ENCODE data around the gene MAF.

Gene MAF

DNA sequence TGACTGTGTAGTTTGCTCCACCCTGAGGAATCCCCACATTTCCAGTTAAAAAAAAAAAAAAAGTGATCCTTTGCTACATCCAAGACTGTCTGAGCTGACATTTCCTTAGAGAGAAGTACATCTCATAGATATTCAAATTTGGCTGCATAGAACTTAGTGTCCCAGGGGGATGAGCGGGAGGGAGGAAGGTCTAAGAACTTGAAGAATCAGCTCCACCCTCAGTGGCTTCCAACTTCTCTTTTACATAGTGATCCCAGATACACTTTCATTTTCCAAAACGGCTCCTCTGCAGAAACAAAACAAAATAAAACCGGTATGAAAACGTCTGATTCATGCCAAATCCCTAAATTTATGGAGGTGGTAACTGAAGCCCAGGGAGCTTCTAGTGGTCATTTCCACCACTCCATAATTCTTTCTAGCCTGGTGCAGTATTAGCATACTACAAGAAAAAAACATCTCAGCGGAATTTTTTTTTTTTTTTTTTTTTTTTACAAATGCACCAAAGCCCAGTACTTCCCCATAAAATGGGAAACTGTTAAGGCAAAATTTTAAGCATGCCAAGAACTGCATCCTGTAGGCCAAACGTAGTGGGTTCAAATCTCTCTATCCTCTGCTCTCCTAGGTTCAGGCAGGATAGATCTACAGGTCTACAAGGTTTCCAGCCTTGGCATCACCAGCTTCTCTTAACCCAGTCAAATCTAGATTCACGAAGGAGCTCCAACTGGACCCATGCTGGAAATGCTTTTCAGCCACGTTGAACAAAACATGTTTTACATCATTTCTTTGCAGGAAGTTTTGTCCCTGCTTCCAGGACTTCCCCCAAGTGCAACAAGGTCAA, 29.3 kb downstream of the MAF start:
- no peak for TF ChIP-seq JUND (IDR thresholded peaks at IDR 0.05; ENCODE audit: low read depth)
- DNase-seq (ENCODE audit: low read depth in 1 of 2, low spot score in 1 of 2), result no peak
- in situ Hi-C loops (cut with HindIII; ENCODE audit: low pct_unique_long_range_greater_than_20kb, low sequenced_read_pairs), result no loop called here

DNA sequence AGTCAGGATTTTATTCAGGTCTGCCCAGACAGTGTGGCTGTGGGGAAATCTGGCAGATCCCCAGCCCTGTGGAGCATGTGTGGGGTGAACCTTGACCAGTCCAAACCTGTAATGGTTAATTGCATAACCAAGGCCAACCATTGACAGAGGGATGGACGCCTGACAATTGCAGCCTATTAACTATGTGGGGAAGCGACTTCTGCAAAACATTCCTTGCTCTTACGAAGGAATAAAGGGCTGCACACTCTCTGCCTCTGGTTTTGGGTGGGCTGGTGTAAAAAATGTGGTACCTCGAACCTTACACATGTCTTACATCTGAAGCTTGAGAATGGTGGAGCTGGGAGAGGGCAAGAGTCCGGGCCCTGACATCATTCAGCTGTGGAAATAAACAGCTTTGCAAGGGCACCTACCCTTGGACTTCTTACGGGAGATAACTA, 35.8 kb downstream of the MAF start:
- TF ChIP-seq JUND (IDR thresholded peaks at IDR 0.05; ENCODE audit: low read depth), result no peak
- no peak for DNase-seq (ENCODE audit: low read depth in 1 of 2, low spot score in 1 of 2)
- in situ Hi-C loops (cut with HindIII; ENCODE audit: low pct_unique_long_range_greater_than_20kb, low sequenced_read_pairs), result no loop called here

DNA sequence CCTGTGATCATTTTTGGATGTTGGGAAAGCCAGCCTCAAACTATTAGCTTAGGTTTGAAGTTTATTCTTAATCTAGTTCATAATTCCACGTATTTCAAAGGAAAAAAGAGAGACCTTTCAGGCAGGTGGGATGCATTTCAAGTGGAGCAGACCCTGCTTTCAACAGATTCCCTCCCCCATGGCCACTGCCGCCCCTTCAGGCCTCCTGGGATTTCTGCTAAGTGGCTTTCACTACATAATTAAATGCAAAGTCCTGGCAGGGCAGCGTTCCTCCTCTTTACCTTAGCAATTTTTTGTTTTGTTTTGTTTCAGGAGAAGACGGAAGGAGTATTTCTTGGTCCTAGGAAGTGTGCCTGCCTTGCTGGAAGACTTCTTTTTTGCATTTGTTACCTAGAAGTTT, 36.6 kb downstream of the MAF start:
- no peak for TF ChIP-seq JUND (IDR thresholded peaks at IDR 0.05; ENCODE audit: low read depth)
- in situ Hi-C loops (cut with HindIII; ENCODE audit: low pct_unique_long_range_greater_than_20kb, low sequenced_read_pairs), result no loop called here
- DNase-seq (ENCODE audit: low read depth in 1 of 2, low spot score in 1 of 2), result no peak

DNA sequence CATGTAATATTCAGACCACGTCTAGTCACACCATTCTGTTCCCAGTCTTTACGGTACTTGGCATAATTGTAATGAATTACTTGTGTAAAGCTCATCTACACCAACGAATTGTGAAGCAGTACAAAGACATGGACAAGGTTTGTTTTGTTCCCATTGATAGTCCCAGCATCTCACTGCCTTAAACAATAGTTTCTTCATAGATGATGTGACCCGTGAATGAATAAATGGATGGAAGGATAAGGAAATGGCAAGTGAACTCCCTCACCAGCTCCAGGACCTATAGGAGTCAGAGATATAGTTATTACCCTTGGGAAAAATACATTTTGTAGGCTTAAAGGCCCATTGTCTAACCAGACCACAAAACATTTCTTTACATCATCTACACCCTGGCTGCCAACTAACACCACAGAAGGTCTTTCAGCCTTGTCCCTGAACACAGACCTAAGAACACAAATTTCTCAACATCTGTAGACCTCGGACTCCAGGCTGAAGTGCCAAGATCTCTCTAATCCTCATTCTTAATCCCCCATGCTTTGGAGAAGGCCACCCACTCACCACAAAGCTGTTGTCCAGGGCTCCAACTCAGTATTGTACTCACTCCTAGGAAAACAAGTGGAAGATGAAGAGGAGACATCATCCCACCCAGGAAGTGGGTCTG, 38.2 kb downstream of the MAF start:
- no peak for TF ChIP-seq JUND (IDR thresholded peaks at IDR 0.05; ENCODE audit: low read depth)
- in situ Hi-C loops (cut with HindIII; ENCODE audit: low pct_unique_long_range_greater_than_20kb, low sequenced_read_pairs), result no loop called here
- DNase-seq (ENCODE audit: low read depth in 1 of 2, low spot score in 1 of 2), result no peak

DNA sequence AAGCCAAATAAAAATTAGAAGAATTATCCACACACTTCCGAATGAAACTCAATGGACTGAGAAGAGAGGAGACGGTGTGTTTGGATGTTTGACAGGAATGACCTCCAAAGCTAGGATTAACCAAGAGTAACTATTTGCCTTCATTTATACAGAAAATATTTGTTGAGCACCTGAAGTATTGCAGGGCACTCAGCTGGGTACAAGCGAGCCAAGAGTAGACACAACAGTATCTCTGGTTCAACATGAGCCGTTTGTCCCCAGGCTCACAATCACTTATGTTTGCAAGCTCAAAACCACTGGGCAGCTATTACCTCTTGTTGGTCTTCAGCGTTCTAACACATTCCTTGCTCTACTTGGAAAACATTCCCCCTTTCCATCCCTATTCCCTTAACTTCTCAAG, 38.8 kb downstream of the MAF start:
- TF ChIP-seq JUND (IDR thresholded peaks at IDR 0.05; ENCODE audit: low read depth), result no peak
- in situ Hi-C loops (cut with HindIII; ENCODE audit: low pct_unique_long_range_greater_than_20kb, low sequenced_read_pairs), result no loop called here
- DNase-seq (ENCODE audit: low read depth in 1 of 2, low spot score in 1 of 2), result no peak

DNA sequence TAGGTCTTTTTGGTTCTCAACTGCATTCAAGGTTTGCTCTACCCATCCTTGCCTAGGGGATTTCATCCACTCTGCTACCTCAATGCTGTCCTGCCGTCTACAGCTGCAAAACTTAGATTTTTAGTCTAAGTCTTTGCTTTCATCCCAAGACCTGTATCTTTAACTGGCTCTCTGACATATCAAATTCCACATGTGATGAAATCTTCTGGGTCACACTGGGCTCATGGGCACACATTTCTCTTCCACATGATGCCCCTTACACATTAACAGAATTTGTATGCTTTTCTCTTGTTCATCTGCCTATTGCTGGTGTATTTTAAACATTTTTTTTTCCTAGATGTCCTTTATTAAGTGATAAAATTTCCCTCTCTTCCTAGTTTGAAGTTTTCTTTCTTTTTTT, 39.6 kb downstream of the MAF start:
- in situ Hi-C loops (cut with HindIII; ENCODE audit: low pct_unique_long_range_greater_than_20kb, low sequenced_read_pairs), result no loop called here
- TF ChIP-seq JUND (IDR thresholded peaks at IDR 0.05; ENCODE audit: low read depth), result no peak
- DNase-seq (ENCODE audit: low read depth in 1 of 2, low spot score in 1 of 2), result no peak

DNA sequence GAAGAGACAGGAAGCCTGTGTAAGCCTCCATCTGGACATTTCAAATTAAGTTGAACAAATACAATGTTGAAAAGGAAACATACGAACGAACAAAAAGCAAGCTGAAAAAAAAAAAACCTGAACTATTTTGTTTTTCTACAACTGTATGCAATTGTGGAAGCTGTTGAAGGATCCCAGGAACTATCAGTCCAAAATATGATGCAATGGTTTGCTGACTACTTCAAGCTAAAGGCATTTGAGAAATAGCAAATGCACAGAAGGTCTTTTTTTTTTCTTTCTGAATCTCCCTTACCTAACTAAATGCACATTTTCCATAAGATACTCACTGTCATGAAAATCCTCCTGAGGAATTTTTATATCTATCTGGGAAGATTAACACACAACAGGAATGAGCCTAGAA, 40.2 kb downstream of the MAF start:
- no peak for DNase-seq (ENCODE audit: low read depth in 1 of 2, low spot score in 1 of 2)
- in situ Hi-C loops (cut with HindIII; ENCODE audit: low pct_unique_long_range_greater_than_20kb, low sequenced_read_pairs), result no loop called here
- TF ChIP-seq JUND (IDR thresholded peaks at IDR 0.05; ENCODE audit: low read depth), result no peak

DNA sequence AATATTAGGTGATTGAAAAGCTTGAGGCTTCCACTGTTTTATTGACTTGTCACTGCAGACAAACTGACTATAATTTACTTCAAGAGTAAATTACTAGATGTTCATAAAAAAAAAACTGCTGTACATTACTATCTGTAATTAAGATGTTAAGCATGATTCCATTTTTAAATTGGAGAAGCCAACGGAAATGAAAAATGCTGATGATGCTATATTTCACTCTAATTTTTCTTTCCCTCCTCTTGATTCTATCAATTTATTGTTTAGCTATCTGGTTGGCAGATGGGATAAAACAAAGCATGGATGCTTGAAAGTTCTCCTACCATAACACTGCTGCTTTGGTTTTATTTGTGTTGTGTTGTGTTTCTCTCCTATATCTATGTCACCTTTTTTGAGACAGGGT, 41.0 kb downstream of the MAF start:
- in situ Hi-C loops (cut with HindIII; ENCODE audit: low pct_unique_long_range_greater_than_20kb, low sequenced_read_pairs), result no loop called here
- DNase-seq (ENCODE audit: low read depth in 1 of 2, low spot score in 1 of 2), result no peak
- TF ChIP-seq JUND (IDR thresholded peaks at IDR 0.05; ENCODE audit: low read depth), result no peak

DNA sequence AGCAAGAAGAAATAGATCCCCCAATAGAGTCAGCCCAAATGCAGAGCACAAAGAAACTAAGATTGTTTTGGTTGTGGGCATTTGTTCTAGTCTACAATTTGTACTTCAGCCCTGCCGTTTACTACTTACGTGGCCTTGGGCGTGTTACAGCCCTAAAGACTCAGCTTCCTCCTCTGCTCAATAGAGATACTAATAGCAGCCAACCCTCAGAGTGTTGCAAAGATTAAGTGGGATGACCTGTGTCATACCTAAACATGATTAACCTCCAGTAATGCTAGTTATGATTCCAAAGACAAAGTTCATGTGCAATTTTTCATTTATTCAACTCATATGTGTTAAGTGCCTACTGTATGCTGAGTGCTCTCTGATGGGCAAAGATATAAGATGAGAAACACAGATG, 43.1 kb downstream of the MAF start:
- TF ChIP-seq JUND (IDR thresholded peaks at IDR 0.05; ENCODE audit: low read depth), result no peak
- DNase-seq (ENCODE audit: low read depth in 1 of 2, low spot score in 1 of 2), result no peak
- in situ Hi-C loops (cut with HindIII; ENCODE audit: low pct_unique_long_range_greater_than_20kb, low sequenced_read_pairs), result no loop called here

DNA sequence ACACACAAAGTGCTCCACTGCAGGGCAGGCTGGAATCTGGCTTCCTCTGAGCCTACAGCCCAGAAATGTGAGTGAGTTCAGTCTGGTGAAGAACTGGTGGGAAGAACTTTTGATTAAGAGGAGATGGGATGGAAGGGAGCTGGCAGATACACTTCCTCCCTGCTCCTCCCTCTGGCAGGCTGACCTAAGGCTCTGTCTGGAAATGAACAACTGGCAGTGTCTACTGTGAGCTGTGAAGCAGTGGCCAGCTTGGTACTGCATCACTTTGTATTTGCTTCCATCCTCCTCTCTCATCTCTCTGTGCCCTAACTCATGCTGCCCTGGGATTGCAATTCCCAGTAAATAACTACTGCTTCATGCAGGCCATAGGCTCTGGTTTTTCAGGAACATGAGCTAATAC, 45.6 kb downstream of the MAF start:
- no peak for DNase-seq (ENCODE audit: low read depth in 1 of 2, low spot score in 1 of 2)
- in situ Hi-C loops (cut with HindIII; ENCODE audit: low pct_unique_long_range_greater_than_20kb, low sequenced_read_pairs), result no loop called here
- no peak for TF ChIP-seq JUND (IDR thresholded peaks at IDR 0.05; ENCODE audit: low read depth)

DNA sequence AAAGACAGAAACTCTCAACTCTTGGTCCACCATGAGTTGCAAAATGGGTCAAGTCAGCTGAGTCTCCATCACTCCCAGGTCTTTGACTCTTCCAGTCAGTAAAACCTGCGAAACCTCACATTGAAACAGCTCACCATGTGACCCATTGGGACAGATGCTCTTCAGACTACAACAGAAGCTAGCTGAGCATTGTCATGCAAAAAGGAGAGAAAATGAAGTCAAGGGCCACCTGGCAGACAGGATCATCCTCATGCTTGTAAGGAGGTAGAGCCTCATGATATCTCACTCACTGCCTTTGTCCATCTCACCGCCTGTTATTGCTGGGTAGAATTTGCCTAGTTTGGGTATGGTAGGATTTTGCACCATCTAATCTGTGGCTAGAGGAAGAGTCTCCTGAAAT, 50.2 kb downstream of the MAF start:
- DNase-seq (ENCODE audit: low read depth in 1 of 2, low spot score in 1 of 2), result no peak
- TF ChIP-seq JUND (IDR thresholded peaks at IDR 0.05; ENCODE audit: low read depth), result no peak
- in situ Hi-C loops (cut with HindIII; ENCODE audit: low pct_unique_long_range_greater_than_20kb, low sequenced_read_pairs), result no loop called here

DNA sequence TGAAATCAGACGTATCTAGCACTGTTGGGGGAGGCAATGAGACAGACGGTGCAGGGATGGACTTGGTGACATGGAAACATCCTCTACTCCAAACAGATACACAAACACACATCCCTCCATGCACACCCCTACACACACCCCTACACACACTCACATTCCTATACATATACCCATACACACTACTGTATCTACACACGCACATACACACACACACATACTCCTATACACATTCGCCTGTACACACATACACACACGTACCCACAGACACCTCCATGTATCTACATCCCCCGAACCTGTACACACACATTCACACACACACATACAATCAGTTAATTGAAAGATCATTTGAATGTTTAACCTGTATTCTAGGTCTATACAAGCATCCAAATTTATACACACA, 53.5 kb downstream of the MAF start:
- no peak for DNase-seq (ENCODE audit: low read depth in 1 of 2, low spot score in 1 of 2)
- TF ChIP-seq JUND (IDR thresholded peaks at IDR 0.05; ENCODE audit: low read depth), result no peak
- in situ Hi-C loops (cut with HindIII; ENCODE audit: low pct_unique_long_range_greater_than_20kb, low sequenced_read_pairs), result no loop called here

Measured in T47D (cell line).